HG02970 (cell line): ENCODE measurements around the gene FCGBP.
"Not testable (repeated sequence)": the region's sequence is repeated elsewhere in the genome, so short reads cannot be mapped to it uniquely, and the experiment has no call there.

Source experiments
- ATAC-seq: cut with Tn5 transposase; IDR thresholded peaks from one replicate; pipeline ENCODE4 v1.9.1; 2021; ENCODE audit warnings: mild to moderate bottlenecking, moderate library complexity, moderate number of reproducible peaks; ENCODE audit not compliant: unreplicated experiment, low FRiP score

Gene FCGBP

DNA sequence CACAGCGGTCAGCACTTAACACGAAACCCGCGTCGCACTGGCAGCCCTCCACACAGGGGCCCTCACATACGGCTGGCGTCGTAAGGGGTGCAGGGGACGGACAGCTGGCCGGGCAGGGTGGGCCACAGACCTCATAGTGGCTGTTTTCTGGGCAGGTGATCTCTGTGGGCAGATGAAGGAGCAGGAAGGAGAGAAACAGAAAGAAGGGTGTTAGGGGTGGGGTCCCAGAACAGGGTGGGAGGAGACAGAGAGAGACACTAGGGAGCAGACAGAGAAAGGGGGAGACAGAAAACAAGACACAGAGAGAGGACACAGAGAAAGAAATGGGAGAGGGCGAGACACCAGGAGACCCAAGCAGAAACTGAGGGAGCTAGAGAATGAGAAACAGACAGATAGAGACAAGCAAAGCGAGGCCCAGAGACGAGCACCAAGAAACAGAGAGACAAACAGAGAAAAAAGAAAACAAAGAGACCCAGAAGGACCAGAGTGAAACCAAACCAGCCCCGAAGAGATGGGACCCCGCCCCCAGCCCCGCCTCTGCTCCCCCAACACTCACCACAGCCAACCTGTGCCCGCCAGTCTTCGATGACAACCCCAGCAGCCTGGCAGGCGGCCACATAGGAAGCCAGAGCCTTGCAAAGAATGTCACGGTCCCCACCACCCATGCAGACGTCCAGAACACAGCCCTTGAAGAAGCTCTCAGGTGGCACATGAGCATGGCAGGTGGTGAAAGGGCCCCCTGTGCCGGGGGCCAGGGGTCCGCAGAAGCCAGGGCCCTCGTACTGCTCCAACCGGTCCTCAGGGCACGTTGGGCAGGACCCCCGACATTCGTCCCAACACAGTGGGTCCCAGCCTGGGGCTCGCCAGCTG lies 40.8 kb downstream of the FCGBP start:
- not testable (repeated sequence) for ATAC-seq

DNA sequence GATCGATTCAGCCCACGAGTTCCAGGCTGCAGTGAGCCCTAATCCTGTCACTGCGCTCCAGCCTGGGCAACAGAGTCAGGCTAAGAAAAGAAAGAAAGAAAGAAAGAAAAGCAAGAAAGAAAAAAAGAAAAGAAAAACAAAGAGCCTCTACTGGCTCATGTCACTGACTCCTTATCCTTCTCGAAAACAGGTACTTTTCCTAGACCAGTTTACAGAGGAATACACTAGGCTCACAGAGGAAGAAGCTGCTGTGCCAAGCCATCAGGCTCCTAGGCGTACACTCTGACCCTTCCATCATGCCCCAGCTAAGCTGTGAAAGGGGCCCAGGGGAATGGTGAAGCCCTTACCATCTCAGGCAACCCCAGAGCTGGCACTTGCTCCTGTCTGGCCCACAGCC lies 41.9 kb downstream of the FCGBP start:
- ATAC-seq = not testable (repeated sequence)

DNA sequence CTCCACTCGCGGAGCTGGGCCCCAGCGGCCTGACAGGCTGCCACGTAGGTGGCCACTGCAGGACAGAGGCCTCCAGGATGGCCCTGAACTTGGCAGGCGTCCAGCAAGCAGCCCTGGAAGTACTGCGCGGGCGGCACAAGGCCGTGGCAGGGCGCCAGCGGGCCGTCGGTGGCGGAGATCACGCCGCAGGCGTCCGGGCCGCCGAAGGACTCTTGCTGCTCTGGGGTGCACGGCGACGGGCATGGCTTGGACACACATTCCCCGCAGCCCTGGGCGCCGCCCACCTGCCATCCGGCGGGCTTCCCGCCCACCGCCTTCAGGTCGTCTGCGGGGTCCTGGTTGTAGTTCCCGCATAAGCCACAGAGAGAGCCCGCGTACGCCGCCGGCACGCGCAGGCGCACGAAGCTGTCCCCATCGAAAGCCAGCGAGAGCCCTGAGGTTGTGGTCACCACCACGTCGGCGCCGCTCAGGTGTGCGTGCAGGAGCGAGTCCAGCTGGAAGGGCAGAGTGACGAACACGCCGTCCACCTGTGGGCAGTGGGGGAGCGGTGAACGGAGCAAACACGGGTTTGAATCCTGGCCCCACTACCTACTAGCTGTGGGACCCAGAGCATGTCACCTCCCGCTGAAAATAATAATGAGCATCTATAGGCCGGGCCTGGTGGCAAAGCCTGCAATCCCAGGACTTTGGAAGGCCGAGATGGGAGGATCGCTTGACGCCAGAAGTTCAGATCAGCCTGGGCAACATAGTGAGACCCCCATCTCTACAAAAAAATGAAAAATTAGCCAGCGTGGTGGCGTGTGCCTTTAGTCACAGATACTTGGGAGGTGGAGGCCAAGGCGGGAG lies 42.6 kb downstream of the FCGBP start:
- not testable (repeated sequence) for ATAC-seq

DNA sequence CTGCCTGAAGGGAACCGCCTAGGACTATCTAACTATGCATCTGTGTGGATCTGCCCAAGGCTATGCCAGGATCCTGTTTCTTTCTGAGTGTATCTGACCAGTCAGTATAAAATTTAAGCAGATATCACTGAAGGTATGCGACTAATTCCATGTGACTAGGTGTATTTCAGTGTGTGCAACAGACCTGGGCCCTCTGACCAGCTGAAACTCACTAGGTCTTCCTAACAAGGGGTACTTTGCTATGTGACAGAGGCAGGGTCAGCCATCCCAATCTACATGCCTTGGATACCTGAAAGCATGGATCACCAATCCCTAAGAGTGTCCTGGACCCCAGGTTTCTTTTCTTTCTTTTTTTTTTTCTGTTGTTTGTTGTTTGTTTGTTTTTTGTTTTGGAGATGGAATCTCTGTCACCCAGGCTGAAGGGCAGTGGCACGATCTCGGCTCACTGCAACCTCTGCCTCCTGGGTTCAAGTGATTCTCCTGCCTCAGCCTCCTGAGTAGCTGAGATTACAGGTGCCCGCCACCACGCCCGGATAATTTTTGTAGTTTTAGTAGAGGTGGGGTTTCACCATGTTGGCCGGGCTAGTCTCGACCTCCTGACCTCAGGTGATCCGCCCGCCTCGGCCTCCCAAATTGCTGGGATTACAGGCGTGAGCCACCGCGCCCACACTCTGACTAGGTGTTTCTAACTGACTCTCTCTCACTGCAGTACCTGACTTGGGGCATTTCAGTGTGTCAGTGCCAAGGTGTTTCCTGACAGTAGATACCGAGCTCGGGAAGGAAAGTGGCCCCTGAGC lies 43.5 kb downstream of the FCGBP start:
- no peak for ATAC-seq

DNA sequence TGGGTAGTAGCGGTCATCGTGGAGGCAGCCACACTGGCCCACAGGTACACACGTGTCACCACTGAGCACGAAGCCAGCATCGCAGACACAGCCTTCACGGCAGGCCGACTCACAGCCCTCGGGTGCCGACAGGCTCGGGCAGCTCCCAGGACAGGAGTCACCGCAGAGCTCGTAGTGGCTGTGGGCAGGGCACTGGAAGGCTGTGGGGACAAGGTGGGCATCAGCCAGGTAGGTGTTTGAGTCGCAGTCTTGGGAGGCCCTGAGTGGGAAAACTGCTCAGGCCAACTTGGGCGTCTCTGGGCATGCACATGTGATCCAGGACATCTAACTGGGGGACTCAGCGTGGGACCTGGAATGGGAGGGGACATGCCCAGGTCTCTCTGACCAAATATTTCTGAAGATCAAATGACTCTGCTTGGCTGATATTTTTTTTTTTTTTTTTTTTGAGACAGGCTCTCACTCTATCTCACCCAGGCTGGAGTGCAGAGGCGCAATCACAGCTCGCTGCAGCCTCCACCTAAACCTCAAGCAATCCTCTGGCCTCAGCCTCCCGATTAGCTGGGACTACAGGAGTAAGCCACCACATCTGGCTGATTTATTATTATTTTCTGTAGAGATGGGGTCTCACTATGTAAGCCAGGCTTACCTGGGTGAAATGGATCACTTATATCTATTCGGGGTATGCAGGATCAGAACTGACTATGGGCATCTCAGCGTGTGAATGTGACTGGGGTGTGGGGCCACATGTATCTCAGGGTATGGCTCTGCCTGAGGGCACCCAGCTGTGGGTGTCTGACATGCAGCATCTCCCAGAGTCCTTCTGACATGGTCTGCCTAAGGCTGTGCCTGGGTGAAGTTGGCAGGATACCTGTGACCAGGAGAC lies 44.3 kb downstream of the FCGBP start:
- ATAC-seq = not testable (repeated sequence)

DNA sequence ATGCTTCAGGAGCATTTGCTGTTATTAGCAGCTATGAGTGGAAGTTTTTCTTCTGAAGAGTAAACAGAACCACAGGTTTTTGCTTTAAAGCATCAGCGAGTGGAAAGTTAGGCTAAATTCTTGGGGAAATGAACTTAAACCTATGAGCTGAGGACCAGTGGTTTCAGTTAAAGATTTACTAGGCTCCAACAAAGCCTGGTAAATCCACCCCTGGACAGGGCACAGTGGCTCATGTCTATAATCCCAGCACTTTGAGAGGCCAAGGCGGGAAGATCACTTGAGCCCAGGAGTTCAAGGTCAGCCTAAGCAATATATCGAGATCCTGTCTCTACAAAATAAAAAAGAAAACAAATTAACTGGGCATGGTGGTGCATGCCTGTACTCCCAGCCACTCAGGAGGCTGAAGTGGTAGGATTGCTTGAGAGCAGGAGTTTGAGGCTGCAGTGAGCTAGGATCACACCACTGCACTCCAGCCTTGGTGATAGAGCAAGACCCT lies 46.9 kb downstream of the FCGBP start:
- not testable (repeated sequence) for ATAC-seq

DNA sequence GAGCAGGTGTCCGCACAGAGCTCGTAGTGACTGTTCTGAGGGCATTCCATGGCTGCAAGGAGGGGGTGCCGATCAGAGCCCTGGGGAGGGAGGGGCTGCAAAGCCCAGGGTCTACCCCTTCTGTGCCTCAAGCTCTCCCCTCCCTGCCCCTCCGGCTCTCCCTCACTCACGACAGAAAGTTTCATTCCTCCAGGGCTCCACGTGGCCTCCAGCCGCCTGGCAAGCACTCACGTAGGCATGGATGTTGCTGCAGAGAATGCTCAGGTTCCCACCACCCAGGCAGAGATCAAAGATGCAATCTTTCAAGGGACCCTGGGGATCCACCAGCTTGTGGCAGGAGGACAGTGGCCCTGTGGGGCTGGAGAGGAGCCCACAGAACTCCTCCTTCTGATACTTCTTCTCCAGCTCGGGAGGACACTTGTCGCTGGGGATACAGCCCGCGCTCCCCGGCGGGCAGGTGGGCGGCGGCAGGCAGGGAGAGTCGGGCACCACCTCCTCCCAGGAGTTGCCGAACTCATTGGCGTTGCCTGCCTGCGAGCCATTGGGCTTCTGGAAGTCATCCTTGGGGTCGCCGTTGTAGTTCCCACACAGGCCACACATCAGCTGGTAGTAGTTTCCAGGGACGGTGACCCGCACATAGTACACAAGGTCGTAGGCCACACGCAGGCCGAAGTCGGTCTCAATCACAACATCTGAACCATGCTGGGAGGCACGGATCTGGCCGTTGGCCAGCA lies 48.4 kb downstream of the FCGBP start:
- ATAC-seq = not testable (repeated sequence)

DNA sequence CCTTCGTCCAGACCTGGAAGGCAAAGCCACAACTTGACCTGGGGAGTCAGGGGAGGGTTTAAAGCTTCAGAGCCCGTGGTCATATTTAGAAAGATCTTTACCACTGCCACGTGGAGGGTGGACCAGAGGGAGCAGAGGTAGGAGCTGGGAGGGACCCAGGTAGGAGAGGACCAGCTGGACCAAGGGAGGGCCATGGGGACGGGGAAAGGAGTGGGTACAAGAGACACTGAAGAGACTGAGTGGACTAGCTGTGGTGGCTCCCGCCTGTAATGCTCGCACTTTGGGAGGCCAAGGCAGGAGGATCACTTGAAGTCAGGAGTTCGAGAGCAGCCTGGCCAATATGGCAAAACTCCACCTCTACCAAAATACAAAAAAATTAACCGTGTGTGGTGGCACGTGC lies 49.7 kb downstream of the FCGBP start:
- not testable (repeated sequence) for ATAC-seq
